CD14-positive monocyte (primary cell): Measurements from ENCODE around the gene GALNTL6. TPM values are rescaled to one million over a fixed set of nuclear protein-coding genes. Genes with fewer than 3 reads are reported as not detected.

ENCODE experiments used
- DNase-seq, 3 donors: peaks; one replicate each; pipeline ENCODE4 v3.0.0-alpha.2; 2011 to 2022
- H2AFZ ChIP-seq: 2 replicates; pipeline ENCODE4 v1.6.0; 2012; ENCODE audit warnings: mild to moderate bottlenecking, low read depth, low read length, inconsistent platforms; ENCODE audit not compliant: insufficient read depth, poor library complexity, severe bottlenecking
- H3K27ac ChIP-seq, 2 donors: 1 replicate in 1 of 2; 2 replicates in 1 of 2; pipeline ENCODE4 v1.5.1; 2012 to 2013; ENCODE audit warnings: low read length in 2 of 2, control low read depth in 1 of 2, inconsistent platforms in 1 of 2, low read depth in 1 of 2, mild to moderate bottlenecking in 1 of 2
- H3K27me3 ChIP-seq, 2 donors: one replicate each; pipeline versions ENCODE4 v1.6.0 to v1.6.1; 2011 to 2013; ENCODE audit warnings: low read length in 2 of 2; ENCODE audit not compliant: control insufficient read depth in 2 of 2, insufficient read depth in 2 of 2
- H3K36me3 ChIP-seq, 2 donors: replicated peaks in 1 of 2; 1 replicate in 1 of 2; 2 replicates in 1 of 2; pipeline versions ENCODE4 v1.5.1 to v1.6.1; 2012 to 2013; ENCODE audit warnings: low read length in 2 of 2, control low read depth in 1 of 2, inconsistent platforms in 1 of 2, mild to moderate bottlenecking in 1 of 2; ENCODE audit not compliant: insufficient read depth in 2 of 2, control insufficient read depth in 1 of 2
- H3K4me1 ChIP-seq, 2 donors: 1 replicate in 1 of 2; 2 replicates in 1 of 2; pipeline versions ENCODE4 v1.5.1 to v1.6.1; 2012 to 2013; ENCODE audit warnings: low read length in 2 of 2, control low read depth in 1 of 2, inconsistent platforms in 1 of 2, mild to moderate bottlenecking in 1 of 2, moderate library complexity in 1 of 2; ENCODE audit not compliant: insufficient read depth in 2 of 2, control insufficient read depth in 1 of 2
- H3K4me2 ChIP-seq: replicated peaks from 2 replicates; pipeline ENCODE3; 2012; ENCODE audit warnings: low read length, moderate library complexity, mild to moderate bottlenecking; ENCODE audit not compliant: poor library complexity, severe bottlenecking; ENCODE audit errors: extremely low read depth
- H3K4me3 ChIP-seq, 3 experiments: fragments of 200-600 bp in 1 of 3; sonication (generic) in 1 of 3; replicated peaks in 1 of 3; 1 replicate in 2 of 3; 2 replicates in 1 of 3; pipeline ENCODE4 v1.5.1; 2011 to 2013; ENCODE audit warnings: low read length in 3 of 3, mild to moderate bottlenecking in 3 of 3, control low read depth in 2 of 3, low read depth in 2 of 3, inconsistent platforms in 1 of 3, moderate library complexity in 1 of 3
- H3K79me2 ChIP-seq: 2 replicates; pipeline ENCODE4 v1.6.0; 2012; ENCODE audit warnings: mild to moderate bottlenecking, control low read depth, inconsistent platforms, low read length, moderate library complexity; ENCODE audit not compliant: insufficient read depth
- H3K9ac ChIP-seq: 2 replicates; pipeline ENCODE4 v1.6.0; 2017; ENCODE audit warnings: low read length, mild to moderate bottlenecking; ENCODE audit not compliant: insufficient read depth, poor library complexity, severe bottlenecking
- H3K9me3 ChIP-seq, 2 donors: replicated peaks in 1 of 2; 1 replicate in 1 of 2; 2 replicates in 1 of 2; pipeline versions ENCODE4 v1.5.1 to v1.6.1; 2012 to 2013; ENCODE audit warnings: low read length in 2 of 2, control low read depth in 1 of 2; ENCODE audit not compliant: control insufficient read depth in 1 of 2, insufficient read depth in 1 of 2
- H4K20me1 ChIP-seq: 2 replicates; pipeline ENCODE4 v1.6.0; 2012; ENCODE audit warnings: mild to moderate bottlenecking, low read length, control low read depth, moderate library complexity; ENCODE audit not compliant: insufficient read depth
- H3K27ac Mint-ChIP-seq, 7 donors: one replicate each; pipeline ENCODE4 v1.8.0; 2020; ENCODE audit warnings: mild to moderate bottlenecking in 7 of 7, mixed read lengths in 7 of 7, moderate library complexity in 6 of 7, inconsistent platforms in 2 of 7
- H3K27me3 Mint-ChIP-seq, 3 donors: one replicate each; pipeline ENCODE4 v1.8.0; 2021 to 2022; ENCODE audit warnings: low read depth in 3 of 3, mild to moderate bottlenecking in 3 of 3, mixed read lengths in 3 of 3, moderate library complexity in 3 of 3, inconsistent platforms in 1 of 3
- H3K36me3 Mint-ChIP-seq, 2 donors: one replicate each; pipeline ENCODE4 v1.8.0; 2020; ENCODE audit warnings: mixed read lengths in 2 of 2, inconsistent platforms in 1 of 2, mild to moderate bottlenecking in 1 of 2
- H3K4me1 Mint-ChIP-seq: one replicate; pipeline ENCODE4 v1.8.0; 2020; ENCODE audit warnings: mild to moderate bottlenecking, mixed read lengths
- H3K4me3 Mint-ChIP-seq, 2 donors: one replicate each; pipeline ENCODE4 v1.8.0; 2020; ENCODE audit warnings: mild to moderate bottlenecking in 2 of 2, mixed read lengths in 2 of 2, moderate library complexity in 1 of 2
- H3K9me3 Mint-ChIP-seq, 7 donors: one replicate each; pipeline ENCODE4 v1.8.0; 2020 to 2022; ENCODE audit warnings: mixed read lengths in 7 of 7, mild to moderate bottlenecking in 6 of 7, moderate library complexity in 6 of 7, inconsistent platforms in 2 of 7
- CTCF ChIP-seq: fragments of 200-600 bp; IDR thresholded peaks from one replicate; pipeline ENCODE4 v1.8.0; 2022; ENCODE audit warnings: antibody characterized with exemption, mild to moderate bottlenecking
- WGBS: methylation state at CpG from one replicate; pipeline ENCODE4 v1.1.5; 2013; ENCODE audit warnings: missing lambda C conversion rate; ENCODE audit not compliant: insufficient coverage; 5-methylcytosine and 5-hydroxymethylcytosine counted together
- intact Hi-C, 2 donors: fragments of 100-400 bp; cut with micrococcal nuclease; formaldehyde crosslinking; loops; one replicate each; pipeline versions ENCODE4 v1.15.0 to v1.15.1; 2023
- polyA plus RNA-seq, 3 donors: library from polyadenylated mRNA; depleted of rRNA in 1 of 3; unstranded in 2 of 3; stranded (reverse) in 1 of 3; fragments of 300-500 nt in 2 of 3; fragments of >200 nt in 1 of 3; fragmentation: Illumina TruSeq in 2 of 3; gene quantifications; 1 replicate in 2 of 3; 2 replicates in 1 of 3; pipeline ENCODE4 v1.2.3, GENCODE V29; 2012 to 2021

GALNTL6 gene
- polyA plus RNA-seq, 3 donors, result 0.05 TPM; not detected in 2

GRCh38 chr4:172785613-172786012 is 972.4 kb downstream of the GALNTL6 start:
- H3K36me3 Mint-ChIP-seq, result no peaks in the 10 kb centered on the region
- H3K27ac Mint-ChIP-seq, result peak overlapping the region; percentile 60 to 97 (median 91)
- Histone ChIP-seq H3K9me3 (no peaks in the 10 kb centered on the region), H3K27me3 (no peaks in the 10 kb centered on the region), H3K4me2 (peak overlapping the region; percentile 58), H3K9ac (no peak overlapping the region), H3K4me3 (peak overlapping the region in 1 of 3 experiments; percentile 58), H3K79me2 (no peaks in the 10 kb centered on the region), H3K27ac (peak overlapping the region; percentile 27 to 81), H3K4me1 (peaks cover 34 to 43% of the 10 kb centered on the region in 2 donors), H4K20me1 (no peaks in the 10 kb centered on the region), H2AFZ (no peak overlapping the region), H3K36me3 (no peaks in the 10 kb centered on the region)
- H3K9me3 Mint-ChIP-seq, result peaks cover 0 to 3% (median 0%) of the 10 kb centered on the region in 7 donors
- intact Hi-C loops, result no loop called here
- peak overlapping the region in 1 of 2 donors; percentile 71 for H3K4me3 Mint-ChIP-seq
- no peak for TF ChIP-seq CTCF
- no peak for DNase-seq
- H3K27me3 Mint-ChIP-seq, result peaks cover 2 to 4% (median 3%) of the 10 kb centered on the region in 3 donors
- H3K4me1 Mint-ChIP-seq, result peaks cover 38% of the 10 kb centered on the region
- WGBS, result no CpG with 5 or more reads among the region's 1 CpG

- Mint-ChIP-seq H3K27me3 (peaks cover 2 to 4% (median 3%) of the 10 kb centered on the region in 3 donors), H3K4me1 (peaks cover 32% of the 10 kb centered on the region), H3K4me3 (peak overlapping the region in 1 of 2 donors; percentile 79), H3K36me3 (no peaks in the 10 kb centered on the region), H3K27ac (peak overlapping the region; percentile 79 to 97 (median 95)), H3K9me3 (peaks cover 0 to 3% (median 0%) of the 10 kb centered on the region in 7 donors)
- TF ChIP-seq CTCF, result no peak
- Histone ChIP-seq H3K4me3 (peak overlapping the region in 1 of 3 experiments; percentile 58), H3K36me3 (no peaks in the 10 kb centered on the region), H3K9me3 (no peaks in the 10 kb centered on the region), H3K27ac (peak overlapping the region; percentile 27 to 81), H3K27me3 (no peaks in the 10 kb centered on the region), H2AFZ (no peak overlapping the region), H3K79me2 (no peaks in the 10 kb centered on the region), H3K4me1 (peaks cover 28 to 40% of the 10 kb centered on the region in 2 donors), H3K9ac (no peak overlapping the region), H3K4me2 (peak overlapping the region; percentile 58), H4K20me1 (no peaks in the 10 kb centered on the region)
- peak; percentile 61 to 84 (median 79) for DNase-seq
- 0% methylated on average over 1 of the region's 4 CpGs for WGBS
- intact Hi-C loops, result no loop called here
Measured at GRCh38 chr4:172786039-172786792, 973.0 kb downstream of the GALNTL6 start.
